T-helper 1 cell treated with Interleukin-12 subunit alpha and Interleukin-12 subunit beta and Interleukin-4 antibody, amounts not matched to agents 30 ng/mL and 1 ng/mL, for 36 hours (primary cell): ENCODE data around the gene DAZAP1. TPM values are rescaled to one million over a fixed set of nuclear protein-coding genes. Genes with fewer than 3 reads are reported as not detected.

Experiments
- intact Hi-C: fragments of 100-400 bp; cut with micrococcal nuclease; formaldehyde crosslinking; loops from one replicate; pipeline ENCODE4 v1.15.1; 2024
- total RNA-seq: library from RNA; stranded (reverse); gene quantifications from 2 replicates; pipeline ENCODE4 v1.2.3, GENCODE V29; 2022

The DAZAP1 gene
- total RNA-seq, 1 donor from 2014 or later, result 211 TPM

GRCh38 chr19:1438933-1439354 lies 31.6 kb downstream of the DAZAP1 start:
- intact Hi-C loops, result loop anchor here (1.0 to 2.0 kb wide), 8 partner anchors 32 to 642 kb away; partner anchors contain the start of genes C19orf25, CIRBP, DAZAP1 and NDUFS7

- intact Hi-C loops, result loop anchor here (2.0 kb wide), 3 partner anchors 31 to 171 kb away; partner anchors contain the start of genes C19orf25 and CIRBP
These were observed 32.4 kb downstream of the DAZAP1 start for GRCh38 chr19:1439525-1440417.

- intact Hi-C loops, result no loop called here
These were observed 33.0 kb downstream of the DAZAP1 start for GRCh38 chr19:1440418-1440801.

GRCh38 chr19:1441022-1441426 lies 33.6 kb downstream of the DAZAP1 start:
- intact Hi-C loops, result no loop called here

GRCh38 chr19:1441677-1442438 lies 34.5 kb downstream of the DAZAP1 start:
- intact Hi-C loops, result no loop called here

- intact Hi-C loops, result loop anchor here (2.0 kb wide), 2 partner anchors 67 to 167 kb away; partner anchors contain the start of gene ADAMTSL5
These were observed 38.0 kb downstream of the DAZAP1 start for GRCh38 chr19:1445185-1445931.

- intact Hi-C loops, result loop anchor here (2.0 kb wide), 2 partner anchors 67 to 167 kb away; partner anchors contain the start of gene ADAMTSL5
These were observed 38.7 kb downstream of the DAZAP1 start for GRCh38 chr19:1445932-1446712.

GRCh38 chr19:1446713-1447481 lies 39.5 kb downstream of the DAZAP1 start:
- intact Hi-C loops, result no loop called here

- intact Hi-C loops, result no loop called here
These were observed 40.1 kb downstream of the DAZAP1 start for GRCh38 chr19:1447504-1447903.

GRCh38 chr19:1447944-1448343 lies 40.6 kb downstream of the DAZAP1 start:
- intact Hi-C loops, result no loop called here

GRCh38 chr19:1449467-1450442 lies 42.4 kb downstream of the DAZAP1 start, which contains the start of gene APC2:
APC2 (plus strand) TSS chr19:1450121; CDS start chr19:1453002, 2,881 bp downstream.
- intact Hi-C loops, result no loop called here

- intact Hi-C loops, result no loop called here
These were observed 43.6 kb downstream of the DAZAP1 start for GRCh38 chr19:1450735-1451731.

- intact Hi-C loops, result no loop called here
These were observed 44.8 kb downstream of the DAZAP1 start for GRCh38 chr19:1451916-1452801.

GRCh38 chr19:1452802-1453524 lies 45.6 kb downstream of the DAZAP1 start:
- intact Hi-C loops, result no loop called here
